HG02981 (cell line): ENCODE results near the gene ARHGEF37.
"Not testable (repeated sequence)": the region's sequence is repeated elsewhere in the genome, so short reads cannot be mapped to it uniquely, and the experiment has no call there.

Source experiments
- ATAC-seq: cut with Tn5 transposase; IDR thresholded peaks from one replicate; pipeline ENCODE4 v1.9.1; 2021; ENCODE audit warnings: mild to moderate bottlenecking, moderate library complexity; ENCODE audit not compliant: unreplicated experiment

ARHGEF37 gene

DNA sequence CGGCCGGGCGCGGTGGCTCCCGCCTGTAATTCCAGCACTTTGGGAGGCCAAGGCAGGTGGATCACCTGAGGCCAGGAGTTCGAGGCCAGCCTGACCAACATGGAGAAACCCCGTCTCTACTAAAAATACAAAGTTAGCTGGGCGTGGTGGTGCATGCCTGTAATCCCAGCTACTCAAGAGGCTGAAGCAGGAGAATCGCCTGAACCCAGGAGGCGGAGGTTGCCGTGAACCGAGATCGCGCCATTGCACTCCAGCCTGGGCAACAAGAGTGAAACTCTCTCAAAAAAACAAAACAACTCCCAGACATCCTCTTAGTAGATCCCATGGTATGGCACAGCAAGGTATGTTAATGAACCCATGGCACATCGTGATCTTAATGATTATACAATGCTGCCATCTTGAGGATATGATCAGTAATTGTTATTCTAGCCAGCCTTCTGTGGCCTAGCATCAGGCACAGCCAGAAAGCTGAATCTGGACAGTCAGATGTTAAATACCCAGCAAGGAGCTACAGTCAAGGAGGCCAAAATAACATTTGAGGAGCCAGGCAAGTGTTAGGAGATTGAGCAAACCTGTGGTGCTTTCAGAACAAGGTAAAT lies 16.7 kb upstream of the ARHGEF37 start:
- peak; percentile 93 for ATAC-seq

- no peak for ATAC-seq
Measured at GRCh38 chr5:149567226-149567625, 14.1 kb upstream of the ARHGEF37 start.

DNA sequence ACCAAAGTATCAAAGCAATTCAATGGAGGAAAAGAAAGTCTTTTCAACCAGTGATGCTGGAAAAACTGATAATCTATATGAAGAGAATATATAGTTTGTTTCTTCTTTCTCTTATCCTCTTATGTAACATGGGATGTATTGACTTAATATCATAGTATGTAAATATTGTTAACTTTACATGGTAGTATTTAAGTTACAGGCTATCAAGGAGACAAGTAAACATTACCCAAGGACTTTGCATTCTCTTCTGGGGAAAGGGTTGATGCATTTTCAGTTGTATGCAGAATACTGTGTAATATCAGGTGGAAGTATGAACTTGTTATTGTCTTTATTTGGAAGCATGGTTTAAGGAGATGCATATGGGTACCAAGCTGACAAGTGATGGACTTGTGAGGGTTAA lies 9.1 kb upstream of the ARHGEF37 start:
- ATAC-seq: no peak

DNA sequence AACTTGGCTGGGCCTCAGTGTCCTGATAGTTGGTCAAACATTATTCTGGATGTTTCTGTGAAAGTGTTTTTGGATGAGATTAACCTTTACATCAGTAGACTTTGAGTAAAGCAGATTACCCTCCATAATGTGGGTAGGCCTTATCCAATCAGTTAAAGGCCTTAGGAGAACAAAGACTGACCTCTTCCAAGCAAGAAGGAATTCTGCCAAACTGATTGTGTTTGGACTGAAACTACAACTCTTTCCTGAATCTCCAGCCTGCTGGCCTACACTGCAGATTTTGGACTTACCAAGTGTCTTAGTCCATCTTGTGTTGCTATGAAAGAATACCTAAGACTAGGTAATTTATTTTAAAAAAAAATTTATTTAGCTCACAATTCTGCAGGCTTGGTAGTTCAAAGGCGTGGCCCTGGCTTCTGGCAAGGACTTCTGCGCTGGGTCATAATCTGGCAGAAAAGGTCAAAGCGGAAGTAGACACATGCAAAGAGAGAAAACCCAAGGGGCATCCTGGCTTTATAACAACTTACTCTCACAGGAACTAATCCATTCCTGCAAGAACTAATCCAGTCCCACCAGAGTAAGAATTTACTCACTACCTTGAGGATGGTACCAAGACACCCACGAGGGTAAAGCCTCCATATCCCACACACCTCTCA lies 8.6 kb upstream of the ARHGEF37 start:
- no peak for ATAC-seq

DNA sequence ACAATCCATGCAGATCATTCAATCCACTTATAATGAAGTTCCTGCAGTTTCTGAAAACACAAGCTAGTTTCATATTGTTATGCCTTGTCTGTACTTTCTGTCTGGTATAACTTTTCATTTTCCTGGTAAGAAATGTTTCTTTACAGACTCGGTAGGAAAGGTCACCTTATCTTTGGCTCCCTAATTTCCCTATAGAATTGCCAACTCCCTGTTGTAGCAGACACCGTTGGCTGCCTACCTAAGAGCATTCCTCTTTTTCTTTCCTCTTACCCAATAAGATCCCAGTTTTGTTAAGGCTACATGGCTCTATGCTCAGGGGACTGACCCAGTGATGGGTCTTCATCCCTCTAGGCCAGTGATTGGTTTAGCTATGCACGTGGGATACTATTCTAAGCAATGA lies 6.2 kb upstream of the ARHGEF37 start:
- no peak for ATAC-seq

- no peak for ATAC-seq
Measured at GRCh38 chr5:149576021-149576420, 5.3 kb upstream of the ARHGEF37 start.

DNA sequence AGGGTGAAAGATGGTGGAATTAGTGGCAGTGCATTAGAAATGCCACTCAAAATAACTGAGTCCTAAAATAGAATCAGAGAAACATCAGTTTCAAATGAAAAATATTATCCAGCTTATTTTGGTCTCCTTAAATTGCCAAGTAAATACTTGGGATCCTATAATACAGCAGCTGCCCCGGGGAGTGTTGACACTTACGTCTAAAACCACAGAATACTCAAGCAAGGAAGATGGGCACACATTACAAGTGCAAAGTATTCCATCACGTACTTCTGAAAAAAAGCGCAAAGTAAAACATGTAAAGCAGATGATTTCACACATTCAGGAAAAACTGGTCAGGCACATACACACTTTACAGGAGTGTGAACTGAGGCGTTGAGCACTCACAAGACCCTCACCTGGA lies 2.4 kb upstream of the ARHGEF37 start:
- no peak for ATAC-seq

GRCh38 chr5:149580808-149581191 lies 498 bp upstream of the ARHGEF37 start:
- ATAC-seq: no peak

GRCh38 chr5:149581931-149582768 lies 852 bp downstream of the ARHGEF37 start:
- ATAC-seq: no peak

GRCh38 chr5:149583394-149583793 lies 2.1 kb downstream of the ARHGEF37 start:
- ATAC-seq: no peak

- ATAC-seq: no peak
Measured at GRCh38 chr5:149584121-149584520, 2.8 kb downstream of the ARHGEF37 start.

DNA sequence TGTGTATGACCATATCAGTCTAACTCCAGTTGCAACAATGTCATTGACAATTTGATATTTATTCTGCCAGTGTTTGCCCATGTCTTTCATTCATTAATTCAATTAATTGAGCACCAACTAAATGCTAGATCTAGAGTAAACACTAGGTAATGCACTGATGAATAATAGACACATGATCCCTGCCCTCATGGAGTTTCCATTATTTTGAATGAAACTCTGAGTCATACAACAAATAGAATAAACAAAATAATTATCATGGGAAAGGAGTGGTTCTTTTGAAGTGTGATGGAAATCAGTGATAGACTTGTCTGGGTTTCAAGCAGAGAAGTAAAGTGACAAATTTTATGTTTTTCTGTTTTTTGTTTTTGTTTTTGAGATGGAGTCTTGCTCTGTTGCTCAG lies 4.6 kb downstream of the ARHGEF37 start:
- ATAC-seq: no peak

DNA sequence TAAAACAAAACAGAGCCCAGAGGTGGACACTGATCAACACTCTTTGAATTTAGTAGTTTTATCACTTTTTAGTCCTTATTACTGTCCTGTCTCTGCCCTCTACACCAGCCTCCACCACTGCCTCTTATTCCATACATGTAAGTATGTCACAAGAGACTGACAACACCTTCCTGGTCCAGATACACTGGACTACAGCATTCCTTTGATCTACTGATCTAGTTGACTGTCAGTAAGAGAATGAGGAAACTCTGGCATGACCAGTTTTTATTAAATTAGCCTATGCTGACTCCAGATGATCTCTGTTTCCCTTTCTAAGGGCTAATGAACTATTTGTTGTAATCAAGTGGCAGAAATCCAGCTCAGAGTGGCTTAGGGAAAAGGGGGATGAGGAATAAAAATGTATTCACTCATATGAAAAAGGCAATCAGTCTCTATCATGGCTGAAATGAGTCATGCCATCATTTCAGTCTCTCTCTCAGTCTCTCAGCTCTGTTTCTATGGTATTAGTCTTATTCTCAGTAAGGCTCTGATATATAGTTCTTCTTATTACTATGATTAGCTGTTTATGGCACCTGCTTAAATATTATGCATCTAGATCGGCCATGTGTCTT lies 5.5 kb downstream of the ARHGEF37 start:
- ATAC-seq: no peak

GRCh38 chr5:149588936-149589335 lies 7.6 kb downstream of the ARHGEF37 start:
- ATAC-seq: no peak

- no peak for ATAC-seq
Measured at GRCh38 chr5:149593370-149593769, 12.1 kb downstream of the ARHGEF37 start.

DNA sequence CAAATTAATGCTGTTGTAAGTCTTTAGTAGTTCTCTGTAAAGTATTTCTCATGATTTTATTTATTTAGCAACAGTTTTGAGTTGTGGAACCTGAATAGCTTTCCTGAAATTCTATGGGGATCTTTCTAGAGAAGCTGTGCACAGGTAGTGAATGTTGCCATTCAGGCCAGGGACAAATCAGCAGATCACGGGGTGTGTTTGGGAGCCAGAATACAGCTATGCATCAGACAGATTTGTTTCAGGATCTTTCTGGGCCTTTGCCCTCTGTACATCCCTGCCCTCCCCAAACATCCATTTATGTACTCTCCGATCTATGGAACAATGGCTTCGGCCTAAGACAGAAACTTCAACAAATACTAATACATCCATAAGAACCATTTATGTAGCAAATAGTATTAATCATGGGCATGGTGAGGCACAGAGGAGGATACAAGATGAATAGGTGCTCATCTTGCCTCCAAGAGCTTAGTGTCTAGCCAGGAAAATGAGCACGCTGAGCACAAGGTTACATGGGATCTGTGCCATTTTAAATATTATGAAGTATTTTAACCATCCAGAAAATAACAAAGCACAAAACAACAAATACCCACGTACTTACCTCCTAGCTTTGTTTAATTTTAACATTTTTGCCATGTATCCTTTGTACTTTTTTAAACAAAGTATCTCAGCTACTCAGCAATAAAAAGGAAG lies 13.1 kb downstream of the ARHGEF37 start:
- ATAC-seq: no peak

GRCh38 chr5:149595105-149595504 lies 13.8 kb downstream of the ARHGEF37 start:
- ATAC-seq: not testable (repeated sequence)

DNA sequence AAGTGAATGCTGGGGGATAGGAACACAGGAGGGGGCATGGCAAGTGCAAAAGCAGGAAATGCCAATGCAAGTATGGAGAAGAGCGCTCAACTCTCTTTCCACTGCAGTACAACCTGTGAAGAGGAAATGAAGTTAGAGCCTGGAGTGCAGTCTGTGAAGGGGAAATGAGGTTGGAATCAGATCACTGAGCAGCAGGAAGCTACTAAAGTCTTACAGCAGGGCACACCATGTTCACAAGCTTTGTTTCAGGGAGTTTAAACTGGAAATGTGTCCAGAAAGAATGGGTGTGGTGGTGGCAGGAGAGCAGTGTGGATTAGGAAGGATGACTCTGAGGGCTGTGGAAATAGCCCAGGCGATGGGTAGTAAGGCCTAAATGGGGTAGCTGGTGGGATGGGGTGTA lies 15.4 kb downstream of the ARHGEF37 start:
- ATAC-seq: no peak

DNA sequence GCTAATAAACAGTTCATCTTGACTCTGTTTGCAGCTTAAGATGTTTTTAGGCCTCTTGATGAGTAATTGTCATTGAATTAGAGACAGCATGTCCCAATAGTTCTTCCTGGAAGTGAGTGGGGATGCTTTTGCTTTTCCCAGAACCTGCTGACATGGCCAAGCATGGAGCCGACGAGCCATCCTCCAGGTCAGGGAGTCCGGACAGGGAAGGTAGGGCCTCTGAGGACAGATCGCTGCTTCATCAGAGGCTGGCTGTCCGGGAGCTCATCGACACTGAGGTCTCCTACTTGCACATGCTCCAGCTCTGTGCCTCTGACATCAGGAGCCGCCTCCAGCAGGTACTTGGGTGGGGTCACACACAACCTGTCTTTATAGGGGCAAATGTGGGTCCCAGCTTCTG lies 16.3 kb downstream of the ARHGEF37 start:
- ATAC-seq: no peak

GRCh38 chr5:149598234-149598633 lies 16.9 kb downstream of the ARHGEF37 start:
- ATAC-seq: not testable (repeated sequence)

DNA sequence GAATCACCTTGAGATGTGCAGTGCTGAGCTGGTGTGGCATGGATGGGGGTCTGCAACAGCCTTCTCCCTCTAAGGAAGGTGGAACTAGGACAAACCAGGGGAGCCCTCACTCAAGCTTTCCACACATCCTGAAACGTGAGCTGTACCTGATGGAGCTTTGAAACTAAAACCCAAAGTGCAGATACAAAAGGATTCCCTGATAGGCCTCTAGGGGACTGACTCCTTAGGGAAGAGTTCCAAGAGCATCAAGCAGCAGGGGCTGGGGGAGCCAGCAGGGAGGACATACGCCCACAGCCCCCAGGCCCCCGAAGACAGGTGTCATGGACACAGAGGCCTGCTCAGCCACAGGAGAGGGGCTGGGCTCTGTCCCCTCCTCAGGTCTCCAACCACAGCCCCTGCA lies 17.7 kb downstream of the ARHGEF37 start:
- no peak for ATAC-seq
